VCaP (cell line): Measurements from ENCODE around the gene KCNAB2.

Source experiments
- H3K27ac ChIP-seq: fragments of 450-650 bp; 2 replicates; pipeline ENCODE4 v1.5.1; 2017
- TF ChIP-seq, protein P1 (sequence below): fragments of 450-650 bp; conservative IDR thresholded peaks from 2 replicates; pipeline ENCODE4 v1.5.1; 2017; ENCODE audit warnings: mild to moderate bottlenecking, moderate library complexity

KCNAB2 gene

DNA sequence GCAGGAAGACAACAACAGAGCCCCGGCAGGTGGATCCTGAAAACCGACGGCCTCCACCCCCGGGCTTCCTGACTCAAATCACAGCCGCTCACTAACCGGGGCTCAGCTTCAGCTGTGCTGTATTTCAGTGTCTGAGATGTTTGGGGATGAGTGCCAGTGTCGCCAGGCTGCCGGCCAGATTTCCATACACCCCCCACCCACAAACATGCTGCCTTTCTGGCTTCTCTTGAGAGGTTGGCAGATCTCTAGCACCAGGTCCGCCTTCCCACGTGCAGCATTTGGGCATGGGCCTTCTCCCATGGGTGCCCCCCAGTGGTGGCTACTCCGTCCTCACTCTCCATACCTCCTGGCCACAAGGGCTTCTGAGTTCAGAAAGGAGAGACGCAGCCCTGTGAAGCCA lies 34.8 kb downstream of the KCNAB2 start:
- TF ChIP-seq, protein P1, sequence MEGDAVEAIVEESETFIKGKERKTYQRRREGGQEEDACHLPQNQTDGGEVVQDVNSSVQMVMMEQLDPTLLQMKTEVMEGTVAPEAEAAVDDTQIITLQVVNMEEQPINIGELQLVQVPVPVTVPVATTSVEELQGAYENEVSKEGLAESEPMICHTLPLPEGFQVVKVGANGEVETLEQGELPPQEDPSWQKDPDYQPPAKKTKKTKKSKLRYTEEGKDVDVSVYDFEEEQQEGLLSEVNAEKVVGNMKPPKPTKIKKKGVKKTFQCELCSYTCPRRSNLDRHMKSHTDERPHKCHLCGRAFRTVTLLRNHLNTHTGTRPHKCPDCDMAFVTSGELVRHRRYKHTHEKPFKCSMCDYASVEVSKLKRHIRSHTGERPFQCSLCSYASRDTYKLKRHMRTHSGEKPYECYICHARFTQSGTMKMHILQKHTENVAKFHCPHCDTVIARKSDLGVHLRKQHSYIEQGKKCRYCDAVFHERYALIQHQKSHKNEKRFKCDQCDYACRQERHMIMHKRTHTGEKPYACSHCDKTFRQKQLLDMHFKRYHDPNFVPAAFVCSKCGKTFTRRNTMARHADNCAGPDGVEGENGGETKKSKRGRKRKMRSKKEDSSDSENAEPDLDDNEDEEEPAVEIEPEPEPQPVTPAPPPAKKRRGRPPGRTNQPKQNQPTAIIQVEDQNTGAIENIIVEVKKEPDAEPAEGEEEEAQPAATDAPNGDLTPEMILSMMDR = peak; percentile 75
- H3K27ac ChIP-seq = peak overlapping the region; percentile 15; the same call in 1 of the 2 replicates

DNA sequence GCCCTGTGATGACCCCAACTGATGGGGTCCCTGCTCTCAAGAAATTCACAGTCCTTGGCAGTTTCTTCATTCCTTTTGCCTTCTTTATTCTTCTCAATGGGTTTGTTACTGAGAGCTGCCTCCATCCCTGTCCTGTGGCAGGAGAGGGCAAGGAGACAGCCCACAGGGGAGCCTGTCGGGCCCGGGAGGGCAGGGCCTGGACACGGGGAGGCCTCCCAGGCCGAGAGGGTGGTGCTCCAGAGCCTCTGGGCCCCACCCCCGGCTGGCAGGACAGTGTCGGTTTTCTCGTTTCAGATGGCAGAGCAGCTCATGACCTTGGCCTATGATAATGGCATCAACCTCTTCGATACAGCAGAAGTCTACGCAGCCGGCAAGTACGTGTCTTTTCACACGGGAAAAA lies 36.2 kb downstream of the KCNAB2 start:
- TF ChIP-seq, protein P1 = no peak
- no peak overlapping the region for H3K27ac ChIP-seq

DNA sequence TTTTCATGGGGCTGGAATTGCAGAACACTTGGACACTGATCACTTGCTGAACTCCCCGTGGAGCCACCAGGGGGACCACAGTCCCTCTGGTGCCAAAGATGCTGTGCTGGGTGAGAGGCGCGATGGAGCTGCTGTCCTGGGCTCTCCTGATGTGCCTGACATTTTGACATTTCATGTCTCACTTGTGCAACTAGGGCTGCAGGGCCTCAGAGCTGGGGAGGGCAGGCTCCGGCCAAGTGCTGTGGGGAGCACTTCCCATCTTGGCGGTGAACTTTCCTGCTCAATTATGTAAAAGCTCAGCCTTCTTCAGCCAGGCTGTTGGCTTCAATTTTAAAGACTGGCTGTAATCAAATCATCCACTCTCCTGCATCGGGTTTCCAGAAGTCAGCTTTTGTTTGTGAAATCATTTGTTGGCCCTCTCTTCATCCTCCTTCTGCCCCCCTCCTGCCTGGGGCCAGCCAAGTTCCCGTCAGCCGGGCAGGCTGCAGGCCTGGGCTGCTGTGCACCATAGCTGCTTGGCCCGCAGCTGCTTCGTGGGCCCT lies 36.8 kb downstream of the KCNAB2 start:
- no peak overlapping the region for H3K27ac ChIP-seq
- TF ChIP-seq, protein P1 = peak; percentile 75

DNA sequence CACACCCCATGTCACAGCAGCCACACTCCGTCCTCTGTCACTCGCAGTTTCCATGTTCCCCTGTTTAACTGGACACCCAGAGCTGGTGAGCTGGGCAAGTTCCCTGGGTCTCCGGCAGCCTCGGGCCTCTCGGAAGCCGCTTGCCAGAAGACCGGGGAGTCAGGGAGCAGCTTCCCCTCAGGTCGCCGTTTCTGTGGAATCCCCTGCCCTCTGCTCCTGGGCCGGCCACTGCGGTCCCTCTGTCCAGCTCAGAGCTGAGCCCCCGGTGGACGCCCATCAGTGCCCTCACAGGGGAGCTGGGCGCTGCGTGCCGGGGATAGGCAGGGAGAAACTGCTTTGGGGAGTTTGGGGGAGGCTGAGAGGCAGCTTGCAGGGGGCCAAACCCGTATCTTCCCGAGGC lies 37.7 kb downstream of the KCNAB2 start:
- no peak overlapping the region for H3K27ac ChIP-seq
- TF ChIP-seq, protein P1 = no peak

DNA sequence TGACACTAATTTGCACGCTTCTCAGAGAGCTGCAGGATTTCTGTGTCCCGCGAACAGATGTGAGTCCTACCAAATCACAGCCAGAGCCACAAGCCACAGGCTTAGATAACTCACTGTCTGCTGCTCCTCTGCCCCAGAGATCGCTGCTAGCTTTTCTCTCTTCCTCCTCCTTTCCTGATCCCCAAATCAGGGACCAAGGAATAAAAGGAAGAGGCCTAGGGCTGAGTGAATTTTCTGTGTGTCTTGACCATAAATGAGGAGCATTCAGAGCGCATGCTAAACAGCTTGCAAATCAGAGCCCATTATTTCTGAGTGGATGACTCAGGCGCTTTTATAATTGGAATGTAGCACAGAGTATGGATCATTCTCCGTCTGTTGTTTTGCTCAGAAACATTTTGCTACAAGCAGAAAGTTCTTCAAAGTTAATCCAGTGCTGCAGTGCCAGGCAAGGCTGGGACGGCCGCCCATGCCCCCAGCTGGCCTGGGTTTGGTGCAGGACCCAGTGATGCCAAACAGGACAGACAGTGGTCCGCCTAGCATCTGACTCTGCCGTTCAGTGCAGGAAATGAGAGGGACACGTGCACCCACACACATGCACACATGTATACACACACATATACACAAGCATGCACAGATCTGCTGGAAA lies 38.2 kb downstream of the KCNAB2 start:
- no peak overlapping the region for H3K27ac ChIP-seq
- TF ChIP-seq, protein P1 = no peak

DNA sequence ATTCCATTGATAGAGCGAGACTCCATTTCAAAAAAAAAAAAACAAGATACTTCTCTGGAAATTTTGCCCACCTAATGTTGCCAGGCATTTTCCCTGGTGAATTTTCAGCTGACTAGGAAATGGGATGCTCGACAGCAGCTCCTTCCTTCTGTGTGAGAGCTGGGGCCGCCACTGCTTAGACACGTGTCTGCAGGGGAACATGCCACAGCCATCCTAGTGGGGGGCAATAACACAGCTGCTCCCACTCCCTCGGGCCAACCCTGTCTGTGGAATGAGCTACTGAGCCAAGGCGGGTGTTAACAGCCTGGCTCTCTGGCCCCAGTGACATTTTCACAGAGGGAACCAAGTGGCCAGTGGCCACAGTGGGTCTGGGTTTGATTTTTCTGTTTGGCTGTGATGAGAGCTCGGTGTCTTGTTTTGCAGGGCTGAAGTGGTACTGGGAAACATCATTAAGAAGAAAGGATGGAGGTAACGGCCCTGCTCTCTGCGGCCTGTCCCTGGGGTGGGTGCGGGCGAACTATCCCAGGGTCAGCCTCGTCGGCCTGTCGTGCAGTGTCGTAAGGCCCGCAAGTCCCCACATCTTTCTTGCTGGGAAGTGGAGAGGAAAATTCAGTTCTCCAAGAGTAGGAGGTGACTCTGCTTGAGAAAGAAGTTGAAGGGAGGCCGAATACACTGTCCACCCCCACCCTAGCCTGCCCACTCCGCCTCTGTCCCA lies 39.2 kb downstream of the KCNAB2 start:
- TF ChIP-seq, protein P1 = no peak
- no peak overlapping the region for H3K27ac ChIP-seq

DNA sequence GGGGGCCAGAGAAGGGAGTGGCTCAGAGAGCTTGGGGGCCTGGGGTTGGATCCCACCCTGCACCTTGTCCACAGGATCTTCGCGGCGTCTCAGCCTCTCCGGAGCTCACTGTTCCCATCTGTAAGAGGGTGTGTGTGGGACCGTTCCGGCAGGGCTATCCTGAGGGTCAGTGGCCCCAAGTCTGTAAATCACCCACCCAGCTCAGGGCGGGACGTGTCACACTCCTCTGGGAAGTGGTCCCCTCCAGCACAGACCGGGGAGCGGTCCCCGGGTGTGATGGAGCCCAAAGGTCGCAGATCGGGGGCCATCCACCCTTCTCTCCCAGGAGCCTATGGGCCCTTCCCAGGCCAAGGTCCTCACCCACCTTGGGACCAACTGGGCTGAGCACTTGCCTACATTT lies 40.0 kb downstream of the KCNAB2 start:
- TF ChIP-seq, protein P1 = no peak
- no peak overlapping the region for H3K27ac ChIP-seq
